IMR-90 (cell line): Measurements from ENCODE around the gene DHRS7C. TPM values are rescaled to one million over a fixed set of nuclear protein-coding genes. Genes with fewer than 3 reads are reported as not detected.

Source experiments
- ATAC-seq: fragments of 200-7000 bp; cut with Tn5 transposase; 2 replicates; pipeline ENCODE4 v1.9.1; 2020; ENCODE audit warnings: low read depth, mild to moderate bottlenecking, moderate library complexity
- BruUV-seq: library from RNA; stranded (reverse); fragments of 400-500 nt; replicated peaks from 2 replicates; lab custom pipeline; 2021; lab: Mats Ljungman, UMichigan
- CTCF ChIA-PET: fragments of 300-600 bp; formaldehyde crosslinking; extraction: SDS; loops from one replicate; lab custom pipeline; 2021; ENCODE audit warnings: antibody characterized with exemption; lab: Yijun Ruan, JAX
- POLR2A ChIA-PET: fragments of 300-600 bp; sonication (Branson Sonifier 250); formaldehyde crosslinking; loops from one replicate; lab custom pipeline; 2022; ENCODE audit warnings: antibody characterized with exemption; ENCODE audit not compliant: unreplicated experiment; lab: Charles Lee
- DNase-seq: peaks from one replicate; pipeline ENCODE4 v3.0.0; 2013
- H2AFZ ChIP-seq: replicated peaks from 2 replicates; pipeline ENCODE3; 2013; ENCODE audit warnings: low read length, mild to moderate bottlenecking; ENCODE audit not compliant: poor library complexity
- H2AK5ac ChIP-seq: 2 replicates; pipeline ENCODE4 v1.6.1; 2013; ENCODE audit warnings: low read depth, low read length, inconsistent platforms
- H2AK9ac ChIP-seq: replicated peaks from 2 replicates; pipeline ENCODE3; 2013; ENCODE audit warnings: mild to moderate bottlenecking, low read depth, low read length, moderate library complexity; ENCODE audit not compliant: poor library complexity
- H2BK120ac ChIP-seq: 2 replicates; pipeline ENCODE4 v1.6.1; 2013; ENCODE audit warnings: low read depth, low read length, inconsistent platforms
- H2BK15ac ChIP-seq: 3 replicates; pipeline ENCODE4 v1.6.1; 2013; ENCODE audit warnings: low read depth, low read length, inconsistent platforms
- H2BK20ac ChIP-seq: 2 replicates; pipeline ENCODE4 v1.6.1; 2013; ENCODE audit warnings: low read depth, mild to moderate bottlenecking, inconsistent platforms, low read length, moderate library complexity
- H2BK5ac ChIP-seq: 2 replicates; pipeline ENCODE4 v1.6.1; 2013; ENCODE audit warnings: mild to moderate bottlenecking, low read depth, low read length, inconsistent platforms; ENCODE audit not compliant: poor library complexity, severe bottlenecking
- H3K14ac ChIP-seq: replicated peaks from 2 replicates; pipeline ENCODE4 v1.6.1; 2013; ENCODE audit warnings: low read depth, low read length, inconsistent platforms
- H3K18ac ChIP-seq: 2 replicates; pipeline ENCODE4 v1.6.1; 2013; ENCODE audit warnings: low read depth, low read length, control low read depth
- H3K23ac ChIP-seq: 2 replicates; pipeline ENCODE4 v1.6.1; 2013; ENCODE audit warnings: low read depth, low read length, inconsistent platforms
- H3K27ac ChIP-seq: 2 replicates; pipeline ENCODE4 v1.5.1; 2013; ENCODE audit warnings: mild to moderate bottlenecking, control low read depth, low read length; ENCODE audit not compliant: insufficient read depth
- H3K27me3 ChIP-seq: 2 replicates; pipeline ENCODE4 v1.6.1; 2013; ENCODE audit warnings: low read length; ENCODE audit not compliant: control insufficient read depth, insufficient read depth
- H3K36me3 ChIP-seq: 2 replicates; pipeline ENCODE4 v1.6.1; 2013; ENCODE audit warnings: low read length, mixed read lengths; ENCODE audit not compliant: control insufficient read depth, insufficient read depth
- H3K4ac ChIP-seq: 2 replicates; pipeline ENCODE4 v1.6.1; 2013; ENCODE audit warnings: low read depth, low read length, inconsistent platforms
- H3K4me1 ChIP-seq: 2 replicates; pipeline ENCODE4 v1.6.1; 2013; ENCODE audit warnings: low read length, mixed read lengths; ENCODE audit not compliant: control insufficient read depth, insufficient read depth
- H3K4me2 ChIP-seq: 2 replicates; pipeline ENCODE4 v1.6.1; 2013; ENCODE audit warnings: low read depth, mild to moderate bottlenecking, control low read depth, low read length, moderate library complexity
- H3K4me3 ChIP-seq: 2 replicates; pipeline ENCODE4 v1.5.1; 2013; ENCODE audit warnings: low read depth, mild to moderate bottlenecking, control low read depth, low read length, moderate library complexity; ENCODE audit not compliant: insufficient read depth
- H3K56ac ChIP-seq: 2 replicates; pipeline ENCODE4 v1.6.1; 2013; ENCODE audit warnings: low read length, inconsistent platforms; ENCODE audit not compliant: insufficient read depth; ENCODE audit errors: extremely low read depth
- H3K79me1 ChIP-seq, 2 experiments: 2 replicates each; pipeline ENCODE4 v1.6.1; 2013; ENCODE audit warnings: low read length in 2 of 2, inconsistent platforms in 1 of 2, low read depth in 1 of 2
- H3K9ac ChIP-seq: 2 replicates; pipeline ENCODE4 v1.6.1; 2013; ENCODE audit warnings: low read depth, low read length, control low read depth
- H3K9me1 ChIP-seq: 2 replicates; pipeline ENCODE4 v1.6.1; 2013; ENCODE audit warnings: low read length, inconsistent platforms; ENCODE audit not compliant: insufficient read depth
- H3K9me3 ChIP-seq: 2 replicates; pipeline ENCODE4 v1.6.1; 2013; ENCODE audit warnings: low read length; ENCODE audit not compliant: control insufficient read depth, insufficient read depth
- H4K20me1 ChIP-seq: 2 replicates; pipeline ENCODE4 v1.6.1; 2013; ENCODE audit warnings: low read length, inconsistent platforms; ENCODE audit not compliant: insufficient read depth
- H4K5ac ChIP-seq: 2 replicates; pipeline ENCODE4 v1.6.1; 2013; ENCODE audit warnings: mild to moderate bottlenecking, low read depth, low read length, control low read depth
- H4K8ac ChIP-seq, 2 experiments: 2 replicates each; pipeline ENCODE4 v1.6.1; 2013; ENCODE audit warnings: low read depth in 2 of 2, low read length in 2 of 2, control low read depth in 1 of 2, inconsistent platforms in 1 of 2
- H4K91ac ChIP-seq: 2 replicates; pipeline ENCODE4 v1.6.1; 2013; ENCODE audit warnings: low read depth, low read length, inconsistent platforms; ENCODE audit not compliant: insufficient read depth
- BHLHE40 ChIP-seq: fragments of 150-350 bp; IDR thresholded peaks from 2 replicates; pipeline ENCODE4 v1.6.1; 2016; ENCODE audit warnings: mild to moderate bottlenecking, low read depth, low read length
- CEBPB ChIP-seq: IDR thresholded peaks from 2 replicates; pipeline ENCODE4 v1.6.1; 2012; ENCODE audit warnings: low read depth, low read length, improper control_type of control experiment
- CHD1 ChIP-seq: IDR thresholded peaks from 2 replicates; pipeline ENCODE4 v1.6.1; 2012; ENCODE audit warnings: low read depth, low read length, improper control_type of control experiment
- ELK1 ChIP-seq: fragments of 150-350 bp; IDR thresholded peaks from 2 replicates; pipeline ENCODE4 v1.6.1; 2016; ENCODE audit warnings: low read depth, mild to moderate bottlenecking, low read length, moderate library complexity, borderline replicate concordance
- FOS ChIP-seq: fragments of 150-350 bp; IDR thresholded peaks from 2 replicates; pipeline ENCODE4 v1.6.1; 2016; ENCODE audit warnings: low read depth, low read length
- MAFK ChIP-seq: IDR thresholded peaks from 2 replicates; pipeline ENCODE4 v1.6.1; 2012; ENCODE audit warnings: low read depth, low read length, improper control_type of control experiment
- MAZ ChIP-seq: IDR thresholded peaks from 2 replicates; pipeline ENCODE4 v1.6.1; 2012; ENCODE audit warnings: low read depth, mild to moderate bottlenecking, low read length, improper control_type of control experiment, moderate library complexity, borderline replicate concordance
- MXI1 ChIP-seq: IDR thresholded peaks from 2 replicates; pipeline ENCODE4 v1.6.1; 2012; ENCODE audit warnings: low read depth, mild to moderate bottlenecking, low read length, moderate library complexity, borderline replicate concordance
- NFE2L2 ChIP-seq: fragments of 150-350 bp; IDR thresholded peaks from 2 replicates; pipeline ENCODE4 v1.6.1; 2016; ENCODE audit warnings: low read depth, mild to moderate bottlenecking, low read length
- POLR2A ChIP-seq: IDR thresholded peaks from 2 replicates; pipeline ENCODE4 v1.6.1; 2012; ENCODE audit warnings: mild to moderate bottlenecking, low read depth, low read length
- RAD21 ChIP-seq: IDR thresholded peaks from 2 replicates; pipeline ENCODE4 v1.6.1; 2012; ENCODE audit warnings: low read length, improper control_type of control experiment
- RFX5 ChIP-seq: IDR thresholded peaks from 2 replicates; pipeline ENCODE4 v1.8.0; 2012; ENCODE audit warnings: low read depth, mild to moderate bottlenecking, low read length, moderate library complexity
- SMC3 ChIP-seq: fragments of 150-350 bp; IDR thresholded peaks from 2 replicates; pipeline ENCODE4 v1.6.1; 2016; ENCODE audit warnings: low read depth, mild to moderate bottlenecking, antibody characterized with exemption, low read length, moderate library complexity
- WGBS, 2 experiments: methylation state at CpG; one replicate each; pipeline versions ENCODE4 v1.1.5 to v1.1.7; 2013; ENCODE audit warnings: missing lambda C conversion rate in 2 of 2; ENCODE audit not compliant: insufficient read length in 1 of 2; ENCODE audit errors: extremely low coverage in 2 of 2; 5-methylcytosine and 5-hydroxymethylcytosine counted together
- dilution Hi-C: fragments of 300-500 bp; cut with HindIII; formaldehyde crosslinking; loops from one replicate; pipeline ENCODE4 v1.14.3; 2018; ENCODE audit warnings: low sequenced_read_pairs; ENCODE audit not compliant: unreplicated experiment
- in situ Hi-C: fragments of 300-500 bp; cut with MboI; formaldehyde crosslinking; loops from 3 replicates; pipeline ENCODE4 v1.14.3; 2019; ENCODE audit warnings: low sequenced_read_pairs, inconsistent platforms, mixed read lengths
- intact Hi-C: fragments of 100-400 bp; cut with micrococcal nuclease; formaldehyde crosslinking; loops from 2 replicates; pipeline ENCODE4 v1.10.0; 2022
- polyA plus RNA-seq, 3 experiments: library from polyadenylated mRNA; depleted of rRNA; stranded (reverse); fragments of >200 nt; gene quantifications; 2 replicates each; pipeline ENCODE4 v1.2.3, GENCODE V29; 2012; ENCODE audit warnings: low replicate concordance in 1 of 3
- total RNA-seq: library from RNA; depleted of rRNA; stranded (reverse); fragments of >200 nt; gene quantifications from 2 replicates; pipeline ENCODE4 v1.2.3, GENCODE V29; 2012
- TF ChIP-seq, protein P1 (sequence below): conservative IDR thresholded peaks from 2 replicates; pipeline ENCODE4 v1.5.1; 2012; ENCODE audit warnings: mild to moderate bottlenecking, low read depth, low read length, improper control_type of control experiment
- TF ChIP-seq, protein P2 (sequence below): fragments of 150-350 bp; IDR thresholded peaks from 2 replicates; pipeline ENCODE4 v1.6.1; 2017; ENCODE audit warnings: mild to moderate bottlenecking, antibody characterized with exemption, low read length, low read depth

DHRS7C gene
- total and polyA plus RNA-seq, 2 of the 4 experiments (the other 2 are of a cell fraction), result not detected

DNA sequence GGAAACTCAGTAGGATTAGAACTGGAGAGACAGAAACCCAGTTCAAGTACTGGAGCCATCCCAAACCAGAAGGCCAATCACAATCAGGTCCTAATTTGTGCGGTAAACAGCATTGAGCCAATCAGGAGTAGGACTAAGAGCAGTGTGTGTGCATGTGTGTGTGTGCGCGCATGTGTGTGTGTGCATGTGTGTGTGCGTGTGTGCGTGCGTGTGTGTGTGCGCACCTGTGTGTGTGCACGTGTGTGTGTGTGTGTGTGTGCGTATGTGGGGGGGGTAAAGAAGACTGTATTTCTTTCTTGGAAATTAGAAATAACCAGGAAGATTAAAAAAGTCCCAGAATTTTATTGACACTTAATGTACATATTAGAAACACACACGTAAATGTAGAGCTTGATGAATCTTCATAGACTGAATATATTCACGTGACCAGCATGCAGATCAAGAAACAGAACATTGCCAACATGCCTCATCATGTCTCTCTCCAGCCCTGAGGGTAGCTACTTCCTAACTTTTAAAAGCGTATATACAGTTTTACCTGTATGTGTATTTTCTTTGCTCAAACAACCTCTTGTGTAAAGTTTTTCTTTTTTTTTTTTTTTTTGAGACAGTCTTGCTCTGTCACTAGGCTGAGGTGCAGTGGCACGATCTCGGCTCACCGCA, 919 bp upstream of the DHRS7C start:
- Histone ChIP-seq H3K18ac (no peak overlapping the region), H3K36me3 (no peaks in the 10 kb centered on the region), H3K79me1 (no peaks in the 10 kb centered on the region), H2BK120ac (no peak overlapping the region), H3K27me3 (no peaks in the 10 kb centered on the region), H2BK15ac (no peak overlapping the region), H3K9ac (no peak overlapping the region), H2AK5ac (no peak overlapping the region), H3K4ac (no peak overlapping the region), H4K20me1 (no peaks in the 10 kb centered on the region), H3K23ac (no peak overlapping the region), H3K14ac (no peak overlapping the region), H3K9me1 (no peaks in the 10 kb centered on the region), H3K9me3 (0 out of 2 replicates have a peak, but pooled peaks cover under 1% of the 10 kb centered on the region), H3K4me3 (no peak overlapping the region), H2BK20ac (no peak overlapping the region), H3K27ac (no peak overlapping the region), H4K91ac (no peak overlapping the region), H3K4me2 (no peak overlapping the region), H4K5ac (no peak overlapping the region), H4K8ac (no peak overlapping the region), H3K4me1 (no peaks in the 10 kb centered on the region), H2AK9ac (no peak overlapping the region), H3K56ac (no peak overlapping the region), H2AFZ (no peak overlapping the region), H2BK5ac (no peak overlapping the region)
- no peak for ATAC-seq
- BruUV-seq, result no TSS peak
- CTCF ChIA-PET, result no interaction called here
- POLR2A ChIA-PET, result no interaction called here
- 100% methylated on average over 1 of the region's 15 CpGs; no CpG with 5 or more reads in 1 of the 2 experiments for WGBS, 2 experiments
- in situ Hi-C loops (no loop called here), dilution Hi-C loops (no loop called here), intact Hi-C loops (no loop called here)
- TF ChIP-seq POLR2A (no peak), RAD21 (no peak), ELK1 (no peak), FOS (no peak), RFX5 (no peak), MAZ (no peak), MAFK (no peak), NFE2L2 (no peak), SMC3 (no peak), CEBPB (no peak), MXI1 (no peak), CHD1 (no peak), BHLHE40 (no peak)
- TF ChIP-seq, protein P1, sequence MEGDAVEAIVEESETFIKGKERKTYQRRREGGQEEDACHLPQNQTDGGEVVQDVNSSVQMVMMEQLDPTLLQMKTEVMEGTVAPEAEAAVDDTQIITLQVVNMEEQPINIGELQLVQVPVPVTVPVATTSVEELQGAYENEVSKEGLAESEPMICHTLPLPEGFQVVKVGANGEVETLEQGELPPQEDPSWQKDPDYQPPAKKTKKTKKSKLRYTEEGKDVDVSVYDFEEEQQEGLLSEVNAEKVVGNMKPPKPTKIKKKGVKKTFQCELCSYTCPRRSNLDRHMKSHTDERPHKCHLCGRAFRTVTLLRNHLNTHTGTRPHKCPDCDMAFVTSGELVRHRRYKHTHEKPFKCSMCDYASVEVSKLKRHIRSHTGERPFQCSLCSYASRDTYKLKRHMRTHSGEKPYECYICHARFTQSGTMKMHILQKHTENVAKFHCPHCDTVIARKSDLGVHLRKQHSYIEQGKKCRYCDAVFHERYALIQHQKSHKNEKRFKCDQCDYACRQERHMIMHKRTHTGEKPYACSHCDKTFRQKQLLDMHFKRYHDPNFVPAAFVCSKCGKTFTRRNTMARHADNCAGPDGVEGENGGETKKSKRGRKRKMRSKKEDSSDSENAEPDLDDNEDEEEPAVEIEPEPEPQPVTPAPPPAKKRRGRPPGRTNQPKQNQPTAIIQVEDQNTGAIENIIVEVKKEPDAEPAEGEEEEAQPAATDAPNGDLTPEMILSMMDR, result no peak
- TF ChIP-seq, protein P2, sequence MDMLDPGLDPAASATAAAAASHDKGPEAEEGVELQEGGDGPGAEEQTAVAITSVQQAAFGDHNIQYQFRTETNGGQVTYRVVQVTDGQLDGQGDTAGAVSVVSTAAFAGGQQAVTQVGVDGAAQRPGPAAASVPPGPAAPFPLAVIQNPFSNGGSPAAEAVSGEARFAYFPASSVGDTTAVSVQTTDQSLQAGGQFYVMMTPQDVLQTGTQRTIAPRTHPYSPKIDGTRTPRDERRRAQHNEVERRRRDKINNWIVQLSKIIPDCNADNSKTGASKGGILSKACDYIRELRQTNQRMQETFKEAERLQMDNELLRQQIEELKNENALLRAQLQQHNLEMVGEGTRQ, result no peak
- no peak for DNase-seq
